GM19328 (cell line): ENCODE results near the gene HYAL3.
"Not testable (repeated sequence)": the region's sequence is repeated elsewhere in the genome, so short reads cannot be mapped to it uniquely, and the experiment has no call there.

Experiments
- ATAC-seq: cut with Tn5 transposase; IDR thresholded peaks from one replicate; pipeline ENCODE4 v1.9.1; 2021; ENCODE audit warnings: mild to moderate bottlenecking, moderate library complexity; ENCODE audit not compliant: unreplicated experiment

The HYAL3 gene

GRCh38 chr3:50316657-50317242 is 17.5 kb upstream of the HYAL3 start:
- ATAC-seq, result no peak

GRCh38 chr3:50314816-50315215 is 15.6 kb upstream of the HYAL3 start:
- ATAC-seq, result no peak

GRCh38 chr3:50314342-50314741 is 15.1 kb upstream of the HYAL3 start:
- no peak for ATAC-seq

GRCh38 chr3:50312041-50312440 is 12.8 kb upstream of the HYAL3 start:
- ATAC-seq, result not testable (repeated sequence)

- ATAC-seq, result no peak
Observed at GRCh38 chr3:50304601-50305000, 5.4 kb upstream of the HYAL3 start.

GRCh38 chr3:50303013-50303815 is 4.0 kb upstream of the HYAL3 start, which contains the start of gene HYAL1:
Gene HYAL1 (minus strand): TSS chr3:50303574. CDS start chr3:50302956, 618 bp downstream.
- no peak for ATAC-seq

GRCh38 chr3:50302095-50303012 is 3.1 kb upstream of the HYAL3 start:
- no peak for ATAC-seq

GRCh38 chr3:50300681-50301254 is 1.6 kb upstream of the HYAL3 start:
- ATAC-seq, result no peak

- ATAC-seq, result no peak
Observed at GRCh38 chr3:50299929-50300680, 900 bp upstream of the HYAL3 start.

- ATAC-seq, result no peak
Observed at GRCh38 chr3:50299638-50299928, 378 bp upstream of the HYAL3 start.

- ATAC-seq, result no peak
Observed at GRCh38 chr3:50297896-50298725, 1.1 kb downstream of the HYAL3 start.

- no peak for ATAC-seq
Observed at GRCh38 chr3:50297384-50297775, 1.8 kb downstream of the HYAL3 start.

- ATAC-seq, result no peak
Observed at GRCh38 chr3:50296721-50297383, 2.4 kb downstream of the HYAL3 start.

- no peak for ATAC-seq
Observed at GRCh38 chr3:50295553-50296431, 3.4 kb downstream of the HYAL3 start.

GRCh38 chr3:50294492-50295403 is 4.5 kb downstream of the HYAL3 start:
- no peak for ATAC-seq

GRCh38 chr3:50294089-50294488 is 5.1 kb downstream of the HYAL3 start:
- no peak for ATAC-seq
